Uterus (tissue), 2 donors: ENCODE measurements around the gene SLC30A9.

ENCODE experiments used
- POLR2A ChIP-seq, 2 donors: fragments of 450-650 bp; IDR thresholded peaks; one replicate each; pipeline ENCODE4 v1.6.1; 2016; ENCODE audit warnings: antibody characterized with exemption in 2 of 2, mild to moderate bottlenecking in 1 of 2, moderate library complexity in 1 of 2
- TF ChIP-seq, protein P1 (sequence below), 4 experiments: fragments of 200-600 bp in 2 of 4; fragments of 450-650 bp in 2 of 4; sonication (generic) in 2 of 4; IDR thresholded peaks; one replicate each; pipeline ENCODE4 v1.5.1; 2016 to 2019; ENCODE audit warnings: antibody characterized with exemption in 4 of 4, mild to moderate bottlenecking in 2 of 4, moderate library complexity in 1 of 4

GRCh38 chr4:42119886-42120285, 129.6 kb downstream of the SLC30A9 start:
- no peak for TF ChIP-seq POLR2A (IDR thresholded peaks at IDR 0.05)
- TF ChIP-seq, protein P1, sequence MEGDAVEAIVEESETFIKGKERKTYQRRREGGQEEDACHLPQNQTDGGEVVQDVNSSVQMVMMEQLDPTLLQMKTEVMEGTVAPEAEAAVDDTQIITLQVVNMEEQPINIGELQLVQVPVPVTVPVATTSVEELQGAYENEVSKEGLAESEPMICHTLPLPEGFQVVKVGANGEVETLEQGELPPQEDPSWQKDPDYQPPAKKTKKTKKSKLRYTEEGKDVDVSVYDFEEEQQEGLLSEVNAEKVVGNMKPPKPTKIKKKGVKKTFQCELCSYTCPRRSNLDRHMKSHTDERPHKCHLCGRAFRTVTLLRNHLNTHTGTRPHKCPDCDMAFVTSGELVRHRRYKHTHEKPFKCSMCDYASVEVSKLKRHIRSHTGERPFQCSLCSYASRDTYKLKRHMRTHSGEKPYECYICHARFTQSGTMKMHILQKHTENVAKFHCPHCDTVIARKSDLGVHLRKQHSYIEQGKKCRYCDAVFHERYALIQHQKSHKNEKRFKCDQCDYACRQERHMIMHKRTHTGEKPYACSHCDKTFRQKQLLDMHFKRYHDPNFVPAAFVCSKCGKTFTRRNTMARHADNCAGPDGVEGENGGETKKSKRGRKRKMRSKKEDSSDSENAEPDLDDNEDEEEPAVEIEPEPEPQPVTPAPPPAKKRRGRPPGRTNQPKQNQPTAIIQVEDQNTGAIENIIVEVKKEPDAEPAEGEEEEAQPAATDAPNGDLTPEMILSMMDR (IDR thresholded peaks at IDR 0.05) = no peak
